ENCODE measurements around the gene FAM90A1.
"Not testable (repeated sequence)": the region's sequence is repeated elsewhere in the genome, so short reads cannot be mapped to it uniquely, and the experiment has no call there.

The FAM90A1 gene

DNA sequence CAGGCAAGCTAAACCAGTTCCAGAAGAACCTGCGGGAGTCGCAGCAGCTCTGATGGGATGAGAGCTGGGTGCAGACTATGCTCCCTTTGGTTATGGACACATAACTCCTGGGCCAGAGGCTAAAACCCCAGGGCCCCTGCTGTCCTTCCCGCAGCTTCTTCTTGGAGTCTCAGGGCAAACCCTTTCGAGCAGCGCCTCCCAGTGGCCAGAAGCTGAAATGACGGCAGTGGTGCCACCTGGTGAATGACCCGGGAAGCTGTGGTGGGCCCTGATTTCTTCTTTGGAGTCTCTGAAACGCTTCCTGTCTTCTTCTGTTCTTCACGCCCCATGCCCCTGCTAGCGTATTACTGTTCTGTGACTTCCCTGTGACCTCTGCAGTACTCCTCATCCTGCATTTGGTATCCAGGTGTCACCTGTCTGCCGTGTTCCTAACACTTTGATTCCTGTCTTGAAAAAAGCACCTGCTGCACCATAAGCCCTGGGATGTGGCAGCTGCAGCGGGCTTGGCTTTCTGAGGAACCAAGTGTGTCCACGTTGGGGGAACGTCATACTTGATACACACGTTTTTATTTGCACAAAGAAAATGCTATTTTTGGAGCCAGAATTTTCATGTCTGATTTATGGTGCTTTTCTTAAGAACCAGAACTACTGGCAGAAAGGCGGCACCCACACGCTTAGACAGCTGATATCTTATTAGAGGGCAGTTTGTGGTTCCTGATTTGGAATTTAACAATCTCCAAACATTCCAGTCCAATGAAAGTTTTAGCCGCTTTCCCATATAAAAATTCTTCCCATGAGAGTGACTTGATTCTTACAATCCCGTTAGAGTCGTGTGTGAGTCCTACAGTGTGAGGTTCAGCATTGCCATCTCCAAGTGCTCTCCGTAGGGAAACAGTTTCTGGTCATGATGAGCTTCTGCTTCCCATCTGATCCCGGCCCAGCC, 4.5 kb upstream of the FAM90A1 start:
- not testable (repeated sequence) for H4K20me1 ChIP-seq (ENCODE audit: insufficient read depth, low read length); ATAC-seq (ENCODE audit: insufficient read depth, low read depth); H3K27me3 ChIP-seq (ENCODE audit: insufficient read depth, low read length, poor library complexity); H3K4me1 ChIP-seq (ENCODE audit: insufficient read depth, low read length); H2AFZ ChIP-seq (ENCODE audit: low read depth, low read length); H3K27ac ChIP-seq (ENCODE audit: low read length); H3K9me3 ChIP-seq (ENCODE audit: insufficient read depth, low read length, severe bottlenecking); H3K4me2 ChIP-seq (ENCODE audit: insufficient read depth, low read length); H3K9ac ChIP-seq (ENCODE audit: low read depth, low read length); H3K36me3 ChIP-seq (ENCODE audit: insufficient read depth, low read length); H3K79me2 ChIP-seq (ENCODE audit: insufficient read depth, low read length); H3K4me3 ChIP-seq (ENCODE audit: low read depth in 1 of 2, low read length in 2 of 2)
- DNase-seq, result peak; percentile 86
- TF ChIP-seq, protein P1, sequence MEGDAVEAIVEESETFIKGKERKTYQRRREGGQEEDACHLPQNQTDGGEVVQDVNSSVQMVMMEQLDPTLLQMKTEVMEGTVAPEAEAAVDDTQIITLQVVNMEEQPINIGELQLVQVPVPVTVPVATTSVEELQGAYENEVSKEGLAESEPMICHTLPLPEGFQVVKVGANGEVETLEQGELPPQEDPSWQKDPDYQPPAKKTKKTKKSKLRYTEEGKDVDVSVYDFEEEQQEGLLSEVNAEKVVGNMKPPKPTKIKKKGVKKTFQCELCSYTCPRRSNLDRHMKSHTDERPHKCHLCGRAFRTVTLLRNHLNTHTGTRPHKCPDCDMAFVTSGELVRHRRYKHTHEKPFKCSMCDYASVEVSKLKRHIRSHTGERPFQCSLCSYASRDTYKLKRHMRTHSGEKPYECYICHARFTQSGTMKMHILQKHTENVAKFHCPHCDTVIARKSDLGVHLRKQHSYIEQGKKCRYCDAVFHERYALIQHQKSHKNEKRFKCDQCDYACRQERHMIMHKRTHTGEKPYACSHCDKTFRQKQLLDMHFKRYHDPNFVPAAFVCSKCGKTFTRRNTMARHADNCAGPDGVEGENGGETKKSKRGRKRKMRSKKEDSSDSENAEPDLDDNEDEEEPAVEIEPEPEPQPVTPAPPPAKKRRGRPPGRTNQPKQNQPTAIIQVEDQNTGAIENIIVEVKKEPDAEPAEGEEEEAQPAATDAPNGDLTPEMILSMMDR (IDR thresholded peaks at IDR 0.05; ENCODE audit: borderline replicate concordance, extremely low read depth, low read length, poor library complexity, severe bottlenecking), result peak; percentile 66

DNA sequence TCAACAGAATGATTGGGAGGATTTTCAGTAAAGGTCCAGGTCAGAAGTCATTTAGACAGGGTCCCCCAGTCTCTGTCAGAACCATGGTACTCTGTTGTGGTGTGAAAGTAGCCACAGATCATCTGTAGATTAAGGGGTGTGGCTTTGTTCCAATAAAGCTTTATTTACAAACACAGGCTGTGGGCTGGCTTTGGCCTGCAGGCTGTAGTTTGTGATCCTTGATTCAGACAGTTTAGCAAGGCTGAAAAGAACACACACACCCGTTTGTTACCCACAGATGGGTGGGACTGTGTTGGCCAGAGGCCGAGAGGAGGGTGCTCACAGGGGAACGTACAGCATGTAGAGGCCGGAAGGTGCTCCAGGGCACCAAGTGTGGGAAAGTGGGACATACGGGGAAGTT, 3.6 kb upstream of the FAM90A1 start:
- H3K27ac ChIP-seq (ENCODE audit: low read length); H3K36me3 ChIP-seq (ENCODE audit: insufficient read depth, low read length); H3K9ac ChIP-seq (ENCODE audit: low read depth, low read length); H3K27me3 ChIP-seq (ENCODE audit: insufficient read depth, low read length, poor library complexity); H3K79me2 ChIP-seq (ENCODE audit: insufficient read depth, low read length); DNase-seq; H4K20me1 ChIP-seq (ENCODE audit: insufficient read depth, low read length); H2AFZ ChIP-seq (ENCODE audit: low read depth, low read length); H3K4me2 ChIP-seq (ENCODE audit: insufficient read depth, low read length); H3K4me3 ChIP-seq (ENCODE audit: low read depth in 1 of 2, low read length in 2 of 2); H3K4me1 ChIP-seq (ENCODE audit: insufficient read depth, low read length); ATAC-seq (ENCODE audit: insufficient read depth, low read depth); H3K9me3 ChIP-seq (ENCODE audit: insufficient read depth, low read length, severe bottlenecking): not testable (repeated sequence)

DNA sequence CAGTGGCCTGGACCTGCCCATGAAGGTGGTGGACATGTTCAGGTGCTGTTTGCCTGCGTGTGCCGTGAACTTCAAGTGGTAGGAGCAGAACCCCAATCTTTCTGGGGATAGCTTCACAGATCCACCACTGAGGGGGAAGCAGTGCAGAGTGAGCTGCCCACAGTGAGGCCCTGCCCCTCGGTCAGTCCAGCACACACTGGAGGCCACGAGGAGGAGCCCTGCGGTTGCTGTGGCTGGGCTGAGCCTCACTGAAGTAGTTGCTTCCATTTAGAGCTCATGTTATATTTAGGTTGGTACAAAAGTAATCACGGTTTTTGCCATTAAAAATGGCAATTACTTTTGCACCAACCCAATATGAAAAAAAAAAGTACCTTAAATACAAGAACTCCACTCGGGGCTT, 2.1 kb upstream of the FAM90A1 start:
- H3K9me3 ChIP-seq (ENCODE audit: insufficient read depth, low read length, severe bottlenecking); H3K79me2 ChIP-seq (ENCODE audit: insufficient read depth, low read length); ATAC-seq (ENCODE audit: insufficient read depth, low read depth); H3K4me1 ChIP-seq (ENCODE audit: insufficient read depth, low read length); DNase-seq; H3K4me3 ChIP-seq (ENCODE audit: low read depth in 1 of 2, low read length in 2 of 2); H2AFZ ChIP-seq (ENCODE audit: low read depth, low read length); H3K4me2 ChIP-seq (ENCODE audit: insufficient read depth, low read length); H3K36me3 ChIP-seq (ENCODE audit: insufficient read depth, low read length); H4K20me1 ChIP-seq (ENCODE audit: insufficient read depth, low read length); H3K27me3 ChIP-seq (ENCODE audit: insufficient read depth, low read length, poor library complexity); H3K27ac ChIP-seq (ENCODE audit: low read length); H3K9ac ChIP-seq (ENCODE audit: low read depth, low read length): not testable (repeated sequence)

DNA sequence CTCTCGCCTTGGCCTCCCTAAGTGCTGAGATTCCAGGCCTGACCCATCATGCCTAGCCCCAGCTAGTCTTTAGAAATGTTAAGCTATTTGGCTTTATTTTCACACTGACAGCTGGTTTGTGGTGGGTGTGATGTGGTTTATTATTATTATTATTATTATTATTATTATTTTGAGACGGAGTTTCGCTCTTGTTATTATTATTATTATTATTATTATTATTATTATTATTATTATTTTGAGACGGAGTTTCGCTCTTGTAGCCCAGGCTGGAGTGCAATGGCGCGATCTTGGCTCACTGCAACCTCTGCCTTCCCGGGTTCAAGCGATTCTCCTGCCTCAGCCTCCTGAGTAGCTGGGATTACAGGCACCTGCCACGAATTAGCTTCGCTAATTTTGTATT, 1.2 kb upstream of the FAM90A1 start:
- H3K9me3 ChIP-seq (ENCODE audit: insufficient read depth, low read length, severe bottlenecking); H3K79me2 ChIP-seq (ENCODE audit: insufficient read depth, low read length); H3K4me3 ChIP-seq (ENCODE audit: low read depth in 1 of 2, low read length in 2 of 2); DNase-seq; H3K36me3 ChIP-seq (ENCODE audit: insufficient read depth, low read length); H3K4me1 ChIP-seq (ENCODE audit: insufficient read depth, low read length); H3K4me2 ChIP-seq (ENCODE audit: insufficient read depth, low read length); H3K27ac ChIP-seq (ENCODE audit: low read length); H2AFZ ChIP-seq (ENCODE audit: low read depth, low read length); H3K27me3 ChIP-seq (ENCODE audit: insufficient read depth, low read length, poor library complexity); H3K9ac ChIP-seq (ENCODE audit: low read depth, low read length); H4K20me1 ChIP-seq (ENCODE audit: insufficient read depth, low read length); ATAC-seq (ENCODE audit: insufficient read depth, low read depth): not testable (repeated sequence)

DNA sequence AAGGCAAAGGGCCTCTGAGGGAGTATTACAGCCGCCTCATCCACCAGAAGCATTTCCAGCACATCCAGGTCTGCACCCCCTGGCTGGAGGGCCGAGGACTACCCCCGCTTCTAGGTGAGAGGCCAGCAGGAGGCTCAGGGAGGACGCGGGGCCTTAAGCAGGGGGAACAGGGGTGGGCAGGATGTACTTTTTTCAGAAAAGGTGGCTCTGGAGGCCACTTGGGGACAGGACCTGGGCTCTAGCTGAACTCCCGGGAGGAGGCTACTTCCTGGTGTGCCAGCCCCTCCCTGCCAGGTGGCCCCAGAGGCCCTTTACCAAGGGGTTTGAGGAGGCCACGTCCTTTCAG, 287 bp upstream of the FAM90A1 start:
- H3K36me3 ChIP-seq (ENCODE audit: insufficient read depth, low read length); ATAC-seq (ENCODE audit: insufficient read depth, low read depth); H3K27ac ChIP-seq (ENCODE audit: low read length); H3K4me3 ChIP-seq (ENCODE audit: low read depth in 1 of 2, low read length in 2 of 2); H3K27me3 ChIP-seq (ENCODE audit: insufficient read depth, low read length, poor library complexity); H3K4me1 ChIP-seq (ENCODE audit: insufficient read depth, low read length); H3K4me2 ChIP-seq (ENCODE audit: insufficient read depth, low read length); H3K79me2 ChIP-seq (ENCODE audit: insufficient read depth, low read length); DNase-seq; H4K20me1 ChIP-seq (ENCODE audit: insufficient read depth, low read length); H3K9ac ChIP-seq (ENCODE audit: low read depth, low read length); H2AFZ ChIP-seq (ENCODE audit: low read depth, low read length); H3K9me3 ChIP-seq (ENCODE audit: insufficient read depth, low read length, severe bottlenecking): not testable (repeated sequence)

All from DND-41 (cell line).